ENCODE measurements around the gene PDE11A. TPM values are rescaled to one million over a fixed set of nuclear protein-coding genes. Genes with fewer than 3 reads are reported as not detected.

Gene PDE11A
- total RNA-seq, 1 experiment from 2014 or later = 0.13 TPM

DNA sequence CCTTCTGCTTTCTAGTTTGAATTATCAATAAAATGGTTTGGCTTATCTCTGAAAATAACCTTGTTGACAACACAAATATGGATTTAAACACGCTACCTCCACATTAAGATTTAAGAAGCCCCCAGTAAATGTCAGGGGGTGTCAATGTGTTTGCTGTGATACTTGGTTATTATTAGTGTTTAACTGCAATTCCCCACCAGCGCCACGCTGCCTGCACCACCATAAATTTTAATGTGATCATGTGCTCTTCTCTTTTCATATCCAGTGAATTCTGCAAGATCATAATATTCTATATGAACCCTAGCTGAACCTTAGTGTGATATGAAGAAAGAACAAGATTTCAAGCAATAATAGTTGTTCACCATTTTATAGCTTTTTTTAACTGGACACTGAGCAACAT lies 349.3 kb downstream of the PDE11A start:
- Histone ChIP-seq H3K14ac (ENCODE audit: insufficient read depth, low read length) (no peak overlapping the region), H3K79me2 (ENCODE audit: insufficient read depth, low read length) (no peaks in the 10 kb centered on the region), H2BK15ac (ENCODE audit: low read depth, low read length) (no peak overlapping the region), H3K23me2 (ENCODE audit: insufficient read length, low read depth, low read length, poor library complexity, severe bottlenecking) (no peaks in the 10 kb centered on the region), H3K79me1 (ENCODE audit: insufficient read depth, low read depth, low read length, poor library complexity, severe bottlenecking) (no peaks in the 10 kb centered on the region), H2BK120ac (ENCODE audit: low read depth, low read length, poor library complexity, severe bottlenecking) (no peak overlapping the region), H3K4me1 (ENCODE audit: insufficient read depth, low read length) (no peaks in the 10 kb centered on the region), H4K5ac (ENCODE audit: insufficient read length, low read depth, low read length) (no peak overlapping the region), H2AK5ac (ENCODE audit: insufficient read length, low read length) (no peak overlapping the region), H3K4me2 (ENCODE audit: insufficient read depth, insufficient read length, low read length) (no peak overlapping the region), H3T11ph (ENCODE audit: low read length) (no peak overlapping the region), H3K27ac (ENCODE audit: insufficient read length, low read depth, low read length) (no peak overlapping the region), H3K18ac (ENCODE audit: insufficient read length, low read depth, low read length) (no peak overlapping the region), H4K91ac (ENCODE audit: insufficient read length, low read depth, low read length) (no peak overlapping the region), H2BK20ac (ENCODE audit: low read depth, low read length, poor library complexity, severe bottlenecking) (no peak overlapping the region), H2AFZ (ENCODE audit: low read length) (no peak overlapping the region), H3K23ac (ENCODE audit: insufficient read length, low read depth, low read length) (no peak overlapping the region), H2BK5ac (ENCODE audit: insufficient read length, low read length) (no peak overlapping the region), H3K9me3 (ENCODE audit: control insufficient read depth, low read depth, low read length) (no peaks in the 10 kb centered on the region), H4K20me1 (ENCODE audit: control insufficient read depth, insufficient read depth, insufficient read length) (no peaks in the 10 kb centered on the region), H3K27me3 (ENCODE audit: insufficient read depth, low read length) (peaks cover 10% of the 10 kb centered on the region; the same call in 1 of the 2 replicates), H3K56ac (ENCODE audit: insufficient read length, low read depth, low read length) (no peak overlapping the region), H4K8ac (replicated peaks; ENCODE audit: insufficient read length, low read depth, low read length) (no peak overlapping the region), H3K9ac (ENCODE audit: extremely low read depth, insufficient read length, low read length) (no peak overlapping the region), H2BK12ac (ENCODE audit: insufficient read length, low read depth, low read length) (no peak overlapping the region), H3K4ac (ENCODE audit: low read depth, low read length) (no peak overlapping the region)
- WGBS (ENCODE audit: extremely low coverage, insufficient read length, low lambda C conversion rate) = no CpG with 5 or more reads among the region's 3 CpGs
- H3K27ac Mint-ChIP-seq = no peak overlapping the region
- no peaks in the 10 kb centered on the region for H3K4me1 Mint-ChIP-seq
- H3K27me3 Mint-ChIP-seq (ENCODE audit: low read depth) = peaks cover 64% of the 10 kb centered on the region
- TF ChIP-seq, protein P1, sequence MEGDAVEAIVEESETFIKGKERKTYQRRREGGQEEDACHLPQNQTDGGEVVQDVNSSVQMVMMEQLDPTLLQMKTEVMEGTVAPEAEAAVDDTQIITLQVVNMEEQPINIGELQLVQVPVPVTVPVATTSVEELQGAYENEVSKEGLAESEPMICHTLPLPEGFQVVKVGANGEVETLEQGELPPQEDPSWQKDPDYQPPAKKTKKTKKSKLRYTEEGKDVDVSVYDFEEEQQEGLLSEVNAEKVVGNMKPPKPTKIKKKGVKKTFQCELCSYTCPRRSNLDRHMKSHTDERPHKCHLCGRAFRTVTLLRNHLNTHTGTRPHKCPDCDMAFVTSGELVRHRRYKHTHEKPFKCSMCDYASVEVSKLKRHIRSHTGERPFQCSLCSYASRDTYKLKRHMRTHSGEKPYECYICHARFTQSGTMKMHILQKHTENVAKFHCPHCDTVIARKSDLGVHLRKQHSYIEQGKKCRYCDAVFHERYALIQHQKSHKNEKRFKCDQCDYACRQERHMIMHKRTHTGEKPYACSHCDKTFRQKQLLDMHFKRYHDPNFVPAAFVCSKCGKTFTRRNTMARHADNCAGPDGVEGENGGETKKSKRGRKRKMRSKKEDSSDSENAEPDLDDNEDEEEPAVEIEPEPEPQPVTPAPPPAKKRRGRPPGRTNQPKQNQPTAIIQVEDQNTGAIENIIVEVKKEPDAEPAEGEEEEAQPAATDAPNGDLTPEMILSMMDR (conservative IDR thresholded peaks at IDR 0.05) = no peak
- no peaks in the 10 kb centered on the region for H3K9me3 Mint-ChIP-seq
- no peaks in the 10 kb centered on the region for H3K36me3 Mint-ChIP-seq (ENCODE audit: insufficient read depth in 1 of 3, low read depth in 3 of 3)
- H3K4me3 Mint-ChIP-seq = no peak overlapping the region
- no peak for DNase-seq
